A673 (cell line): Measurements from ENCODE around the gene SRP19. TPM values are rescaled to one million over a fixed set of nuclear protein-coding genes. Genes with fewer than 3 reads are reported as not detected.

Source experiments
- BruUV-seq: library from RNA; stranded (reverse); fragments of 400-500 nt; replicated peaks from 2 replicates; lab custom pipeline; 2021; lab: Mats Ljungman, UMichigan
- CTCF ChIA-PET: fragments of 300-600 bp; sonication (Branson Sonifier 250); formaldehyde crosslinking; loops from one replicate; lab custom pipeline; 2022; ENCODE audit warnings: antibody characterized with exemption; lab: Charles Lee
- POLR2A ChIA-PET: fragments of 300-600 bp; sonication (Branson Sonifier 250); formaldehyde crosslinking; loops from one replicate; lab custom pipeline; 2022; ENCODE audit warnings: antibody characterized with exemption; ENCODE audit not compliant: low non-redundant PET; lab: Charles Lee
- DNase-seq: peaks from one replicate; pipeline ENCODE4 v3.0.0-alpha.2; 2015; ENCODE audit warnings: low spot score
- H3K27ac ChIP-seq: fragments of 200-600 bp; sonication (generic); 2 replicates; pipeline ENCODE4 v1.5.1; 2016; ENCODE audit warnings: mixed run types, low read depth, mild to moderate bottlenecking, mixed read lengths, antibody characterized with exemption, low read length; ENCODE audit not compliant: poor library complexity, severe bottlenecking
- H3K27me3 ChIP-seq: fragments of 200-600 bp; sonication (generic); replicated peaks from 2 replicates; pipeline ENCODE4 v1.6.1; 2017; ENCODE audit warnings: mixed run types, low read depth, mild to moderate bottlenecking, mixed read lengths, antibody characterized with exemption, low read length; ENCODE audit not compliant: insufficient read depth, poor library complexity
- H3K36me3 ChIP-seq: fragments of 200-600 bp; sonication (generic); 2 replicates; pipeline ENCODE4 v1.6.1; 2016; ENCODE audit warnings: mixed run types, mild to moderate bottlenecking, mixed read lengths, antibody characterized with exemption, low read length; ENCODE audit not compliant: insufficient read depth, poor library complexity, severe bottlenecking
- H3K4me1 ChIP-seq: fragments of 200-600 bp; sonication (generic); 2 replicates; pipeline ENCODE4 v1.6.1; 2017; ENCODE audit warnings: mixed run types, mild to moderate bottlenecking, mixed read lengths, antibody characterized with exemption, low read length; ENCODE audit not compliant: insufficient read depth, poor library complexity, severe bottlenecking
- H3K4me3 ChIP-seq: fragments of 200-600 bp; sonication (generic); 2 replicates; pipeline ENCODE4 v1.5.1; 2016; ENCODE audit warnings: low read depth, mixed run types, mild to moderate bottlenecking, mixed read lengths, low read length; ENCODE audit not compliant: poor library complexity, severe bottlenecking
- H3K9me3 ChIP-seq: fragments of 200-600 bp; sonication (generic); 2 replicates; pipeline ENCODE4 v1.6.1; 2016; ENCODE audit warnings: mixed run types, low read depth, mild to moderate bottlenecking, mixed read lengths, antibody characterized with exemption, low read length; ENCODE audit not compliant: poor library complexity, severe bottlenecking
- EZH2 ChIP-seq: fragments of 200-600 bp; sonication (generic); IDR thresholded peaks from 2 replicates; pipeline ENCODE4 v1.6.1; 2017; ENCODE audit warnings: borderline replicate concordance, low read depth, mild to moderate bottlenecking, mixed read lengths, antibody characterized with exemption, low read length; ENCODE audit not compliant: poor library complexity, severe bottlenecking
- intact Hi-C: fragments of 100-400 bp; cut with micrococcal nuclease; formaldehyde crosslinking; loops from one replicate; pipeline ENCODE4 v1.10.0; 2022; ENCODE audit not compliant: unreplicated experiment
- total RNA-seq: library from RNA; stranded (reverse); gene quantifications from 2 replicates; pipeline ENCODE4 v1.2.3, GENCODE V29; 2021
- TF ChIP-seq, protein P1 (sequence below): fragments of 300-800, 200-600 bp; sonication (generic); conservative IDR thresholded peaks from 2 replicates; pipeline ENCODE4 v1.5.1; 2017; ENCODE audit warnings: low read depth, mild to moderate bottlenecking, antibody characterized with exemption, low read length, moderate library complexity, mixed read lengths

SRP19 gene
- total RNA-seq, 1 experiment from 2014 or later: 73.9 TPM

DNA sequence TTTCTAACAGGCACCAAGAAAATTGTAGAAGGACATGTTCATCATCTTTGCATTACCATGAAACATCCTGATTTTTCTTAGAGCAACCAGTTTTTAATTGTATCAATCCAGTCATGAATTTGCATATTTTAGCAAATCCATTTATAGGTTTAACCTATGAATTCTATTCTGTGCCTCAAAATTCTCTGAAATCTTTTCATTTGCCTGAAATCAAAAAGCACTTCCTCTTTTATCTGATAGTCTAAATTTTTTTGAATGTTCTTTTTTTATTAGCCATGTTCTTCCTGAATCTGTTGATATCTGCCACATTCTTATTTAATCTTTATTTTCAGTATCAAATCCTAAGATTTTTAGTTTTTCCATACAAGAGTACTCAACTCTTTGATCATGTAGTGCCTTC lies 36.9 kb upstream of the SRP19 start:
- no TSS peak for BruUV-seq
- no peaks in the 10 kb centered on the region for H3K4me1 ChIP-seq
- no peak overlapping the region for H3K4me3 ChIP-seq
- ChIA-PET POLR2A (no interaction called here), CTCF (no interaction called here)
- intact Hi-C loops: no loop called here
- H3K9me3 ChIP-seq: no peaks in the 10 kb centered on the region
- DNase-seq: no peak
- no peak for TF ChIP-seq EZH2
- TF ChIP-seq, protein P1, sequence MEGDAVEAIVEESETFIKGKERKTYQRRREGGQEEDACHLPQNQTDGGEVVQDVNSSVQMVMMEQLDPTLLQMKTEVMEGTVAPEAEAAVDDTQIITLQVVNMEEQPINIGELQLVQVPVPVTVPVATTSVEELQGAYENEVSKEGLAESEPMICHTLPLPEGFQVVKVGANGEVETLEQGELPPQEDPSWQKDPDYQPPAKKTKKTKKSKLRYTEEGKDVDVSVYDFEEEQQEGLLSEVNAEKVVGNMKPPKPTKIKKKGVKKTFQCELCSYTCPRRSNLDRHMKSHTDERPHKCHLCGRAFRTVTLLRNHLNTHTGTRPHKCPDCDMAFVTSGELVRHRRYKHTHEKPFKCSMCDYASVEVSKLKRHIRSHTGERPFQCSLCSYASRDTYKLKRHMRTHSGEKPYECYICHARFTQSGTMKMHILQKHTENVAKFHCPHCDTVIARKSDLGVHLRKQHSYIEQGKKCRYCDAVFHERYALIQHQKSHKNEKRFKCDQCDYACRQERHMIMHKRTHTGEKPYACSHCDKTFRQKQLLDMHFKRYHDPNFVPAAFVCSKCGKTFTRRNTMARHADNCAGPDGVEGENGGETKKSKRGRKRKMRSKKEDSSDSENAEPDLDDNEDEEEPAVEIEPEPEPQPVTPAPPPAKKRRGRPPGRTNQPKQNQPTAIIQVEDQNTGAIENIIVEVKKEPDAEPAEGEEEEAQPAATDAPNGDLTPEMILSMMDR: no peak
- H3K27ac ChIP-seq: no peak overlapping the region
- no peaks in the 10 kb centered on the region for H3K27me3 ChIP-seq
- H3K36me3 ChIP-seq: peaks cover 6% of the 10 kb centered on the region

DNA sequence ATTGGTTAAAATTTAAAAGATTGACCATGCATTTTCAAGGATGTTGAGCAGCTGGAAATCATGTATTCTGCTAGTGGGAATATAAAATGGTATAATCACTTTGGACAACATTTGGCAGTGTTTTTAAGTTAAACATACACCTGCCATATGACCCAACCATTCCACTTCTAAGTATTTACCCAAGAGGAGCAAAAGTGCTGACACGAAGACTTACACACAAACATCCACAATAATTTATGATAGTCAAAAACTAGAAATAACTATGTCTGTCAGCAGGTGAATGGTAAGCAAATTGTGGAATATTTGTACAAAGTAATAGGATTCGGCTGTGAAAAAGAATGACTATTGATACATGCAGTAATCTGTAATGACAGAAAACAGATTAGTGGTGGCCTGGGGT lies 30.7 kb upstream of the SRP19 start:
- no peak for DNase-seq
- Histone ChIP-seq H3K36me3 (no peaks in the 10 kb centered on the region), H3K4me3 (no peak overlapping the region), H3K27me3 (no peaks in the 10 kb centered on the region), H3K27ac (no peak overlapping the region), H3K9me3 (no peaks in the 10 kb centered on the region), H3K4me1 (no peaks in the 10 kb centered on the region)
- no TSS peak for BruUV-seq
- CTCF ChIA-PET: no interaction called here
- POLR2A ChIA-PET: no interaction called here
- intact Hi-C loops: no loop called here
- no peak for TF ChIP-seq EZH2
- TF ChIP-seq, protein P1: no peak

DNA sequence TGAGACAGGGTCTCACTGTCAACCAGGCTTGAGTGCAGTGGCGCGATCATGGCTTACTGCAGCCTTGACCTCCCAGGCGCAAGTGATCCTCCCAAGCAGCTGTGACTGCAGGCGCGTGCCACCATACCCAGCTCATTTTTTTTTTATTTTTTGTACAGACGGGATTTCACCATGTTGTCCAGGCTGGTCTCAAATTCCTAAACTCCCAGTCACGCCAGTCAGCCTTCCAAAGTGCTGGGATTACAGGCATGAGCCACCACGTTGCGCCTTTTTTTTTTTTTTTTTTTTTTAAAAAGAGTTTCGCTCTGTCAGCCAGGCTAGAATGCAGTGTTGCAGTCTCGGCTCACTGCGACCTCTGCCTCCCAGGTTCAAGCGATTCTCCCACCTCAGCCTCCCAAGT lies 27.1 kb upstream of the SRP19 start:
- CTCF ChIA-PET: interaction anchor here (0.7 kb wide), 1 partner anchor 1390 kb away, joined by 5 read pairs; no protein-coding TSS in a partner anchor
- intact Hi-C loops: no loop called here
- Histone ChIP-seq H3K9me3 (no peaks in the 10 kb centered on the region), H3K27me3 (no peaks in the 10 kb centered on the region), H3K4me1 (no peaks in the 10 kb centered on the region), H3K4me3 (no peak overlapping the region), H3K36me3 (peaks cover 11% of the 10 kb centered on the region), H3K27ac (no peak overlapping the region)
- POLR2A ChIA-PET: no interaction called here
- no peak for TF ChIP-seq EZH2
- TF ChIP-seq, protein P1: no peak
- BruUV-seq: no TSS peak
- DNase-seq: no peak
